Measurements from ENCODE around the gene GHRH. TPM values are rescaled to one million over a fixed set of nuclear protein-coding genes. Genes with fewer than 3 reads are reported as not detected.

Gene GHRH, protein sequence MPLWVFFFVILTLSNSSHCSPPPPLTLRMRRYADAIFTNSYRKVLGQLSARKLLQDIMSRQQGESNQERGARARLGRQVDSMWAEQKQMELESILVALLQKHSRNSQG
- total RNA-seq (not detected), polyA plus RNA-seq (not detected)
- long read RNA-seq, donor 1: 0 reads
- long read RNA-seq, donor 2: 0 reads
- long read RNA-seq, donor 3: 0 reads

DNA sequence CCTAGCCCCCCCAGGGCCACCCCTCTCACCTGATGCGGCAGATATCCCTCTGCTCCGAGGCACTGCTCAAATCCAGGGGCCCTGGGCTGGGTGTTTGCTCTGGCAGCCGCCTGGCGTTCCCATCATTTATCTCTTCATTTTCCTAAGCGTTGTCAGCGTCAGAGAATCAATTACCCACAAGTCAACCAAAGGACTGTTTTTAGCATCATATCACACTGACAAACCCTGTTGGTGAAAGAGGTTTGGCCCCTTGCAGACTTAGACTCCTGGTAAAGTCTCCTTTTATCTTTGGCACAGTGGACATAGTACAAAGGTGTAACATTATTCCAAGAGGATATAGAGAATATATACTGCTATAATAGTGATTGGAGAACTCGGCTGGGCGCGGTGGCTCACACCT is at the start of gene GHRH:
TSS of gene GHRH (minus strand) at position 101 of the 400 bp plus-strand sequence. CDS start 4,925 bp downstream, outside the sequence.
- Histone ChIP-seq H3K4me3 (no peak within 1 kb of the TSS), H3K9me3 (no peaks in the 10 kb centered on the region), H3K36me3 (no peaks in the 10 kb centered on the region), H3K4me1 (no peaks in the 10 kb centered on the region), H3K27ac (no peak within 1 kb of the TSS), H3K27me3 (peaks cover 0 to 33% (median 3%) of the 10 kb centered on the region in 9 donors)
- intact Hi-C loops (cut with DNase I): no loop called here
- no peak for TF ChIP-seq POLR2A (IDR thresholded peaks at IDR 0.05)
- TF ChIP-seq, protein P1, sequence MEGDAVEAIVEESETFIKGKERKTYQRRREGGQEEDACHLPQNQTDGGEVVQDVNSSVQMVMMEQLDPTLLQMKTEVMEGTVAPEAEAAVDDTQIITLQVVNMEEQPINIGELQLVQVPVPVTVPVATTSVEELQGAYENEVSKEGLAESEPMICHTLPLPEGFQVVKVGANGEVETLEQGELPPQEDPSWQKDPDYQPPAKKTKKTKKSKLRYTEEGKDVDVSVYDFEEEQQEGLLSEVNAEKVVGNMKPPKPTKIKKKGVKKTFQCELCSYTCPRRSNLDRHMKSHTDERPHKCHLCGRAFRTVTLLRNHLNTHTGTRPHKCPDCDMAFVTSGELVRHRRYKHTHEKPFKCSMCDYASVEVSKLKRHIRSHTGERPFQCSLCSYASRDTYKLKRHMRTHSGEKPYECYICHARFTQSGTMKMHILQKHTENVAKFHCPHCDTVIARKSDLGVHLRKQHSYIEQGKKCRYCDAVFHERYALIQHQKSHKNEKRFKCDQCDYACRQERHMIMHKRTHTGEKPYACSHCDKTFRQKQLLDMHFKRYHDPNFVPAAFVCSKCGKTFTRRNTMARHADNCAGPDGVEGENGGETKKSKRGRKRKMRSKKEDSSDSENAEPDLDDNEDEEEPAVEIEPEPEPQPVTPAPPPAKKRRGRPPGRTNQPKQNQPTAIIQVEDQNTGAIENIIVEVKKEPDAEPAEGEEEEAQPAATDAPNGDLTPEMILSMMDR (IDR thresholded peaks at IDR 0.05): no peak
- ATAC-seq: peak in 1 of 4 donors; percentile 12
- WGBS, 4 donors: 43 to 53% (median 49%) methylated on average over 9 of the region's 9 CpGs
- no peak for DNase-seq

DNA sequence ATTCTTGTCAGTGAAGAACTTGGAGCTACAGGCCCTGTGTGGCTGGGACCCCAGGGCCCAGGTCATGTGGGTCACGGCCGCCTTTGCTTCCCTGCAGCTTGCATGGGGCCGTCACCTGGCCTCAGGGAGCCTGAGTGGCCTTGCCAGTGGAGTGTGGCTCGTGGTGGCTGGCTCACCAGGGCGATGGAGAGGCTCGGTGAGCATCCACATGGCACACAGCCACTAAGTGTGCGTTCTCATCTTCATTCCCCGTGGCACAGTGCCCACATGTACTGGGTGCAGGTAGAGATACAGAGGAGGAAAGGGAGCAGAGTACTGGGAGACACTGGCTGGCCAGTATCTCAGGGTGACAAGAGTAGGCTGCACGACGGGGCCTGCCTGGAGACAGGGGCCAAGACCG is 49.3 kb upstream of the GHRH start:
- WGBS, 4 donors: 89 to 93% (median 93%) methylated on average over 7 to 11 of the region's 11 CpGs
- no peak overlapping the region for H3K4me3 ChIP-seq
- no peaks in the 10 kb centered on the region for H3K9me3 ChIP-seq
- peaks cover 0 to 64% (median 28%) of the 10 kb centered on the region in 12 donors for H3K4me1 ChIP-seq
- TF ChIP-seq POLR2A (IDR thresholded peaks at IDR 0.05): no peak
- TF ChIP-seq, protein P1 (IDR thresholded peaks at IDR 0.05): no peak
- DNase-seq (no peak), ATAC-seq (no peak)
- H3K27ac ChIP-seq: no peak overlapping the region
- H3K27me3 ChIP-seq: no peaks in the 10 kb centered on the region
- H3K36me3 ChIP-seq: peaks cover 0 to 47% (median 20%) of the 10 kb centered on the region in 9 donors
- intact Hi-C loops (cut with DNase I): no loop called here

DNA sequence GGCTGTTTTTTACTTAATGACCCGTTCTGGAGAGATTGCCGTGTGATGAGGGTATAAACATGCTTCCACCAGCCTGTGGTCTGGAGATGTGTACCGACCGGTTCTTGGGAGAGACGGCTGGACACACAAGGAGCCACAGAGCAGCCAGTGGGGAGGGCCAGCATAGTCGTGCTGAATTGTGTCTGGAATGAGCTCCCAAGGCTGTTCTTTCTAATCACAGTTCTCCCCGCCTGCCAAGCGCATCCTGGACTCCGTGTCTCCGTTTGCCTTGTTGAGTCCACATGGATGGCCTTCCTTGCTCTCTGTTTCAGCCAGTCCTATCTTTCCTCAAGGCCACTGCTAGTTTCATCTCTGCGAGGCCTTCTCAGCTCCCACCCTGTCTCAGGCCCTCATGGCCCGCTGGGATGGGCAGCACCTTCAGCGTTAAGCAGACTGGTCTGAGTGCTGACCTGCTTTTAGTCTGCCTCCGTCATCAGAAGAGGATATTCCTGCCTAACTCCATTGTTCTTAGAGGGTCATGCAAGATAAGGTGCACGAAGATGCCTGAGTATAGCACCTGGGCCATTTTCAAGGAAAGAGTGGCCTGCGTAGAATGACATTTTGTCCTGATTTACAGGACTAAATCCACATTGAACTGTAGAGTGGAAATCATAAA is 48.4 kb upstream of the GHRH start:
- no peaks in the 10 kb centered on the region for H3K27me3 ChIP-seq
- TF ChIP-seq, protein P1 (IDR thresholded peaks at IDR 0.05): no peak
- TF ChIP-seq POLR2A (IDR thresholded peaks at IDR 0.05): no peak
- H3K36me3 ChIP-seq: peaks cover 0 to 48% (median 23%) of the 10 kb centered on the region in 9 donors
- WGBS, 4 donors: 81 to 87% (median 83%) methylated on average over 16 of the region's 16 CpGs
- H3K27ac ChIP-seq: no peak overlapping the region
- no peaks in the 10 kb centered on the region for H3K9me3 ChIP-seq
- peaks cover 0 to 64% (median 22%) of the 10 kb centered on the region in 12 donors for H3K4me1 ChIP-seq
- no peak for ATAC-seq
- intact Hi-C loops (cut with DNase I): loop anchor here in 1 of 10 donors (2.0 kb wide), 1 partner anchor 23 kb away; no protein-coding TSS in a partner anchor
- no peak for DNase-seq
- no peak overlapping the region for H3K4me3 ChIP-seq

DNA sequence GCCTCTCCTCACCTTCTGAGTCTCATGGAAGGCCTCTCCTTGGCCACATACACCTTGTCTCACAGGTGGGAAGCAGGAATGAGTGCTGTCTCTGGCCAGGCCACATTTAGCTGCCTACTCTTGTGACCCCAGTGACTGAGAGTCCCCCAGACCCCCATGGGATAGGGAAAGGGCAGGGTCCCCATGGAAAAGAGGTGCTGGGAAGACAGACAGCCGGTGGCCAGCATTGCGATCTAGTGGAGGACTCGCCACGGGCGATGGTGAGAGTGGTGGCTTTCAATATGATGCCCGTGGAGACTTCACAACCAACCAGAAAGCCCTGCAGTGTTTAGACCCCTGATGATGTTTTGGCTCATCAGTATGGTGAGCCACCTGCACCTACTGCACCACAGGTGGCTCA is 47.7 kb upstream of the GHRH start:
- H3K36me3 ChIP-seq: peaks cover 0 to 55% (median 26%) of the 10 kb centered on the region in 9 donors
- H3K4me1 ChIP-seq: peaks cover 0 to 58% (median 15%) of the 10 kb centered on the region in 12 donors
- DNase-seq (no peak), ATAC-seq (no peak)
- H3K9me3 ChIP-seq: no peaks in the 10 kb centered on the region
- WGBS, 4 donors: 95 to 98% (median 96%) methylated on average over 6 of the region's 6 CpGs
- H3K4me3 ChIP-seq: no peak overlapping the region
- peak overlapping the region in 1 of 12 donors; percentile 5 for H3K27ac ChIP-seq
- TF ChIP-seq POLR2A (IDR thresholded peaks at IDR 0.05): no peak
- TF ChIP-seq, protein P1 (IDR thresholded peaks at IDR 0.05): no peak
- intact Hi-C loops (cut with DNase I): loop anchor here in 1 of 10 donors (2.0 kb wide), 1 partner anchor 22 kb away; no protein-coding TSS in a partner anchor
- no peaks in the 10 kb centered on the region for H3K27me3 ChIP-seq
